ENCODE data around the gene CD37. TPM values are rescaled to one million over a fixed set of nuclear protein-coding genes. Genes with fewer than 3 reads are reported as not detected.
A peak's percentile ranks its signal among the peaks of the same experiment; 100 is the strongest.
"Not testable (repeated sequence)": the region's sequence is repeated elsewhere in the genome, so short reads cannot be mapped to it uniquely, and the experiment has no call there.

Gene CD37
- total RNA-seq, 2 donors from 2014 or later: 2.6 to 12.1 TPM

- Histone ChIP-seq H3K4me1 (no peaks in the 10 kb centered on the region), H3K4me3 (no peak overlapping the region), H3K9me3 (peaks cover 0 to 1% of the 10 kb centered on the region in 2 donors), H3K27me3 (no peaks in the 10 kb centered on the region), H3K36me3 (peaks cover 17% of the 10 kb centered on the region), H3K27ac (no peak overlapping the region)
- peak in 1 of 2 donors; percentile 66 for TF ChIP-seq CTCF (IDR thresholded peaks at IDR 0.05)
- no peak for DNase-seq (ENCODE audit: low spot score)
Observed at GRCh38 chr19:49327878-49328544, 7.2 kb upstream of the CD37 start.

GRCh38 chr19:49328741-49329140 is 6.5 kb upstream of the CD37 start:
- TF ChIP-seq CTCF (IDR thresholded peaks at IDR 0.05): no peak
- Histone ChIP-seq H3K4me3 (no peak overlapping the region), H3K27ac (no peak overlapping the region), H3K27me3 (no peaks in the 10 kb centered on the region), H3K36me3 (peaks cover 17% of the 10 kb centered on the region), H3K4me1 (no peaks in the 10 kb centered on the region), H3K9me3 (no peaks in the 10 kb centered on the region)
- DNase-seq (ENCODE audit: low spot score): no peak

- H3K27me3 ChIP-seq; H3K4me3 ChIP-seq; DNase-seq (ENCODE audit: low spot score); H3K9me3 ChIP-seq; H3K4me1 ChIP-seq; H3K27ac ChIP-seq: not testable (repeated sequence)
- peaks cover 17% of the 10 kb centered on the region for H3K36me3 ChIP-seq
Observed at GRCh38 chr19:49331187-49331586, 4.0 kb upstream of the CD37 start.

- H3K27ac ChIP-seq: no peak overlapping the region
- H3K4me3 ChIP-seq: no peak overlapping the region
- no peaks in the 10 kb centered on the region for H3K27me3 ChIP-seq
- H3K4me1 ChIP-seq: no peaks in the 10 kb centered on the region
- DNase-seq (ENCODE audit: low spot score): no peak
- peaks cover 17% of the 10 kb centered on the region for H3K36me3 ChIP-seq
- TF ChIP-seq CTCF (IDR thresholded peaks at IDR 0.05): no peak
- no peaks in the 10 kb centered on the region for H3K9me3 ChIP-seq
Observed at GRCh38 chr19:49331616-49332055, 3.6 kb upstream of the CD37 start.

GRCh38 chr19:49332691-49333417 is 2.4 kb upstream of the CD37 start:
- peaks cover 17% of the 10 kb centered on the region for H3K36me3 ChIP-seq
- not testable (repeated sequence) for DNase-seq (ENCODE audit: low spot score)

GRCh38 chr19:49333418-49333805 is 1.8 kb upstream of the CD37 start:
- H3K36me3 ChIP-seq: peaks cover 17% of the 10 kb centered on the region
- H3K27me3 ChIP-seq: no peaks in the 10 kb centered on the region
- H3K27ac ChIP-seq: no peak overlapping the region
- H3K4me1 ChIP-seq: peaks cover 0 to 7% of the 10 kb centered on the region in 2 donors
- H3K9me3 ChIP-seq: no peaks in the 10 kb centered on the region
- no peak overlapping the region for H3K4me3 ChIP-seq
- TF ChIP-seq CTCF (IDR thresholded peaks at IDR 0.05): no peak
- DNase-seq (ENCODE audit: low spot score): no peak

More at GRCh38 chr19:49332691-49333417, 2.4 kb upstream of the CD37 start:
- H3K4me1 ChIP-seq, H3K27me3 ChIP-seq, H3K9me3 ChIP-seq, H3K27ac ChIP-seq, H3K4me3 ChIP-seq: not testable (repeated sequence)

Data from right atrium auricular region (tissue), 2 donors.